ENCODE measurements around the gene FMNL3. TPM values are rescaled to one million over a fixed set of nuclear protein-coding genes. Genes with fewer than 3 reads are reported as not detected.

The FMNL3 gene
- total and polyA plus RNA-seq, 2 of the 8 experiments (the other 6 are each of a cell fraction or from before 2014, with no cell fraction given): 8.6 to 29.0 TPM

GRCh38 chr12:49730050-49730449, 22.8 kb upstream of the FMNL3 start:
- no peak overlapping the region for H3K18ac ChIP-seq (ENCODE audit: extremely low read depth, low read length)
- no peaks in the 10 kb centered on the region for H3K36me3 ChIP-seq (ENCODE audit: control insufficient read depth in 2 of 4, insufficient read depth in 4 of 4, low read length in 3 of 4)
- no peak overlapping the region for H3K56ac ChIP-seq (replicated peaks; ENCODE audit: insufficient read length, low read depth, low read length)
- H4K5ac ChIP-seq (ENCODE audit: insufficient read length, low read depth, low read length): no peak overlapping the region
- H2BK120ac ChIP-seq (replicated peaks; ENCODE audit: low read depth, low read length): no peak overlapping the region
- H3K9me3 ChIP-seq (ENCODE audit: insufficient read depth in 2 of 2, low read depth in 1 of 2, low read length in 1 of 2): peaks cover 3% of the 10 kb centered on the region in 2 experiments; a peak in 1 of 4 replicates
- no peak overlapping the region for H3K27ac ChIP-seq (ENCODE audit: low read depth, low read length)
- no peak overlapping the region for H2AFZ ChIP-seq (ENCODE audit: low read length)
- no peak overlapping the region for H2BK12ac ChIP-seq (ENCODE audit: low read depth, low read length)
- no peaks in the 10 kb centered on the region for H4K20me1 ChIP-seq (replicated peaks in 1 of 2; ENCODE audit: control insufficient read depth in 1 of 2, insufficient read depth in 2 of 2, low read length in 2 of 2)
- H3K27me3 ChIP-seq (replicated peaks in 1 of 4; ENCODE audit: control insufficient read depth in 3 of 4, extremely low read depth in 1 of 4, insufficient read depth in 3 of 4, low read length in 3 of 4): no peaks in the 10 kb centered on the region
- ChIA-PET POLR2A (ENCODE audit: partially characterized antibody) (no interaction called here), CTCF (ENCODE audit: partially characterized antibody) (interaction anchor here (0.9 kb wide), 1 partner anchor 27 kb away, joined by 4 read pairs; no protein-coding TSS in a partner anchor)
- H3K14ac ChIP-seq (ENCODE audit: insufficient read length): no peak overlapping the region
- H3K4me3 ChIP-seq (ENCODE audit: extremely low read depth in 1 of 4, insufficient read depth in 2 of 4, low read depth in 3 of 4, low read length in 4 of 4): no peak overlapping the region
- no peak overlapping the region for H4K8ac ChIP-seq (ENCODE audit: extremely low read depth, insufficient read depth, low read length)
- no peak for TF ChIP-seq RAD21 (IDR thresholded peaks at IDR 0.05 in 1 of 2, conservative IDR thresholded peaks at IDR 0.05 in 1 of 2; ENCODE audit: low read depth in 2 of 2, low read length in 2 of 2)
- TF ChIP-seq BCL11A (IDR thresholded peaks at IDR 0.05; ENCODE audit: low read depth in 2 of 2, low read length in 2 of 2): no peak
- TF ChIP-seq RBBP5 (IDR thresholded peaks at IDR 0.05; ENCODE audit: borderline replicate concordance, low read depth, low read length): no peak
- no peak for TF ChIP-seq RFX5 (IDR thresholded peaks at IDR 0.05; ENCODE audit: borderline replicate concordance, low read depth, low read length)
- no peak for TF ChIP-seq SAP30 (IDR thresholded peaks at IDR 0.05; ENCODE audit: insufficient read depth, insufficient replicate concordance, low read length)
- TF ChIP-seq TCF12 (IDR thresholded peaks at IDR 0.05; ENCODE audit: low read depth, low read length): no peak
- no peak for TF ChIP-seq KDM4A (IDR thresholded peaks at IDR 0.05; ENCODE audit: low read depth, low read length, severe bottlenecking)
- TF ChIP-seq CBX8 (IDR thresholded peaks at IDR 0.05; ENCODE audit: borderline replicate concordance, low read depth, low read length): no peak
- TF ChIP-seq MAX (IDR thresholded peaks at IDR 0.05): no peak
- TF ChIP-seq TAF1 (IDR thresholded peaks at IDR 0.05; ENCODE audit: low read depth, low read length): no peak
- no peak for TF ChIP-seq SP4 (IDR thresholded peaks at IDR 0.05; ENCODE audit: low read length)
- no peaks in the 10 kb centered on the region for H3K79me1 ChIP-seq (ENCODE audit: low read depth, low read length)
- H4K91ac ChIP-seq (replicated peaks; ENCODE audit: insufficient read length, low read length): no peak overlapping the region
- DNase-seq (ENCODE audit: low read depth in 1 of 2, low spot score in 2 of 2) (no peak), FAIRE-seq (no peak)
- no peaks in the 10 kb centered on the region for H3K4me1 ChIP-seq (replicated peaks in 1 of 4; ENCODE audit: control insufficient read depth in 3 of 4, insufficient read depth in 4 of 4, low read length in 3 of 4)
- no peak overlapping the region for H2BK15ac ChIP-seq (ENCODE audit: low read length)
- H2AK5ac ChIP-seq (ENCODE audit: low read depth, low read length): no peak overlapping the region
- 87% methylated on average over 1 of the region's 1 CpG; no CpG with 5 or more reads in 1 of the 2 experiments for WGBS, 2 experiments (ENCODE audit: extremely low coverage in 1 of 2, insufficient coverage in 1 of 2, insufficient read length in 1 of 2, insufficient replicate concordance in 2 of 2, low coverage in 1 of 2, low lambda C conversion rate in 2 of 2, missing lambda C conversion rate in 1 of 2)
- no peak overlapping the region for H2BK20ac ChIP-seq (ENCODE audit: low read length)
- H3K4ac ChIP-seq (replicated peaks; ENCODE audit: insufficient read length, low read depth, low read length): no peak overlapping the region
- no peak overlapping the region for H3K9ac ChIP-seq (replicated peaks in 1 of 4; ENCODE audit: extremely low read depth in 1 of 4, low read depth in 3 of 4, low read length in 3 of 4)
- H3K23me2 ChIP-seq (ENCODE audit: low read depth, low read length): no peaks in the 10 kb centered on the region
- no peak overlapping the region for H3K4me2 ChIP-seq (ENCODE audit: insufficient read depth in 1 of 2, low read depth in 2 of 2, low read length in 2 of 2)
- no peak overlapping the region for H3K23ac ChIP-seq (ENCODE audit: insufficient read length)
- H2BK5ac ChIP-seq (ENCODE audit: low read depth, low read length): no peak overlapping the region
- no peaks in the 10 kb centered on the region for H3K79me2 ChIP-seq (ENCODE audit: control insufficient read depth in 1 of 2, insufficient read depth in 2 of 2, low read length in 2 of 2)

Data from H1 (cell line).